SK-N-SH (cell line): ENCODE measurements around the gene MINK1. TPM values are rescaled to one million over a fixed set of nuclear protein-coding genes. Genes with fewer than 3 reads are reported as not detected.

Source experiments
- polyA plus RNA-seq, 3 experiments: library from polyadenylated mRNA; depleted of rRNA; stranded (reverse); fragments of >200 nt; gene quantifications; 2 replicates each; pipeline ENCODE4 v1.2.3, GENCODE V29; 2012

MINK1 gene
- polyA plus RNA-seq, 1 of the 3 experiments (the other 2 are of a cell fraction): 64.7 TPM

Other genes with a start within 250 kb of the MINK1 start
- not detected in 2 replicates for gene SMTNL2, start 248.8 kb upstream of the MINK1 start, polyA plus RNA-seq (2012; rRNA removed)
- not detected in 2 replicates for gene ALOX15, start 191.7 kb upstream of the MINK1 start, polyA plus RNA-seq (2012; rRNA removed)
- gene PELP1, start 129.2 kb upstream of the MINK1 start, polyA plus RNA-seq (2012; rRNA removed): 12.2 and 21.8 TPM in 2 replicates
- gene ARRB2, start 122.7 kb upstream of the MINK1 start, polyA plus RNA-seq (2012; rRNA removed): 17.3 and 24.6 TPM in 2 replicates
- gene MED11, start 101.9 kb upstream of the MINK1 start, polyA plus RNA-seq (2012; rRNA removed): 51.0 and 54.4 TPM in 2 replicates
- gene ZMYND15, start 93.5 kb upstream of the MINK1 start, polyA plus RNA-seq (2012; rRNA removed): 0.06 and 0.08 TPM in 2 replicates
- gene CXCL16, start 93.4 kb upstream of the MINK1 start, polyA plus RNA-seq (2012; rRNA removed): 3.4 and 4.3 TPM in 2 replicates
- gene TM4SF5, start 61.5 kb upstream of the MINK1 start, polyA plus RNA-seq (2012; rRNA removed): not detected in 2 replicates
- gene VMO1, start 47.0 kb upstream of the MINK1 start, polyA plus RNA-seq (2012; rRNA removed): 0.76 and 1.3 TPM in 2 replicates
- gene GLTPD2, start 44.4 kb upstream of the MINK1 start, polyA plus RNA-seq (2012; rRNA removed): not detected in 2 replicates
- gene PSMB6, start 37.2 kb upstream of the MINK1 start, polyA plus RNA-seq (2012; rRNA removed): 325 and 331 TPM in 2 replicates
- gene PLD2, start 26.2 kb upstream of the MINK1 start, polyA plus RNA-seq (2012; rRNA removed): 42.5 and 49.2 TPM in 2 replicates
- gene C17orf107, start 66.2 kb downstream of the MINK1 start, polyA plus RNA-seq (2012; rRNA removed): 0.44 and 0.52 TPM in 2 replicates
- 0.54 and 0.71 TPM in 2 replicates for gene CHRNE, start 69.8 kb downstream of the MINK1 start, polyA plus RNA-seq (2012; rRNA removed)
- not detected in 2 replicates for gene GP1BA, start 98.9 kb downstream of the MINK1 start, polyA plus RNA-seq (2012; rRNA removed)
- 58.5 and 82.8 TPM in 2 replicates for gene SLC25A11, start 106.7 kb downstream of the MINK1 start, polyA plus RNA-seq (2012; rRNA removed)
- gene RNF167, start 106.9 kb downstream of the MINK1 start, polyA plus RNA-seq (2012; rRNA removed): 96.5 and 115 TPM in 2 replicates
- gene PFN1, start 115.2 kb downstream of the MINK1 start, polyA plus RNA-seq (2012; rRNA removed): 1,627 and 2,484 TPM in 2 replicates
- gene ENO3, start 117.8 kb downstream of the MINK1 start, polyA plus RNA-seq (2012; rRNA removed): 29.2 and 32.5 TPM in 2 replicates
- 122 and 133 TPM in 2 replicates for gene SPAG7, start 134.5 kb downstream of the MINK1 start, polyA plus RNA-seq (2012; rRNA removed)
- gene CAMTA2, start 154.3 kb downstream of the MINK1 start, polyA plus RNA-seq (2012; rRNA removed): 18.4 and 27.0 TPM in 2 replicates
- 1.2 and 1.3 TPM in 2 replicates for gene INCA1, start 164.2 kb downstream of the MINK1 start, polyA plus RNA-seq (2012; rRNA removed)
- gene KIF1C, start 164.6 kb downstream of the MINK1 start, polyA plus RNA-seq (2012; rRNA removed): 36.7 and 58.2 TPM in 2 replicates
- gene SLC52A1, start 202.1 kb downstream of the MINK1 start, polyA plus RNA-seq (2012; rRNA removed): 0.49 and 0.55 TPM in 2 replicates
- gene ZFP3, start 245.1 kb downstream of the MINK1 start, polyA plus RNA-seq (2012; rRNA removed): 1.5 and 2.3 TPM in 2 replicates